Skeletal muscle tissue (tissue), 4 donors: ENCODE measurements around the gene TESK2. TPM values are rescaled to one million over a fixed set of nuclear protein-coding genes. Genes with fewer than 3 reads are reported as not detected.
"Not testable (repeated sequence)": the region's sequence is repeated elsewhere in the genome, so short reads cannot be mapped to it uniquely, and the experiment has no call there.

Experiments used
- H3K27ac ChIP-seq: one replicate; pipeline ENCODE4 v1.7.0; 2013; ENCODE audit warnings: mild to moderate bottlenecking, low read depth, low read length, inconsistent platforms
- H3K27me3 ChIP-seq, 3 donors: one replicate each; pipeline ENCODE4 v1.7.0; 2013; ENCODE audit warnings: low read length in 3 of 3; ENCODE audit not compliant: control insufficient read depth in 3 of 3, insufficient read depth in 3 of 3
- H3K36me3 ChIP-seq, 3 donors: one replicate each; pipeline ENCODE4 v1.7.0; 2013; ENCODE audit warnings: low read length in 3 of 3; ENCODE audit not compliant: control insufficient read depth in 3 of 3, insufficient read depth in 3 of 3
- H3K4me1 ChIP-seq, 3 donors: one replicate each; pipeline ENCODE4 v1.7.0; 2013; ENCODE audit warnings: low read length in 3 of 3, mild to moderate bottlenecking in 3 of 3; ENCODE audit not compliant: control insufficient read depth in 3 of 3, insufficient read depth in 3 of 3
- H3K4me3 ChIP-seq, 3 donors: one replicate each; pipeline ENCODE4 v1.7.0; 2013; ENCODE audit warnings: low read length in 3 of 3
- H3K9ac ChIP-seq, 3 donors: one replicate each; pipeline ENCODE4 v1.7.0; 2013; ENCODE audit warnings: low read length in 3 of 3, mild to moderate bottlenecking in 3 of 3, moderate library complexity in 2 of 3, low read depth in 1 of 3
- H3K9me3 ChIP-seq, 3 donors: one replicate each; pipeline ENCODE4 v1.7.0; 2013; ENCODE audit warnings: low read length in 3 of 3; ENCODE audit not compliant: control insufficient read depth in 3 of 3
- total RNA-seq: library from RNA; depleted of rRNA; stranded (reverse); fragments of >200 nt; gene quantifications from one replicate; pipeline ENCODE4 v1.2.3, GENCODE V29; 2014
- donor health status: Osteomylitis.

TESK2 gene
- total RNA-seq, 1 donor from 2014 or later, result 2.6 TPM

- Histone ChIP-seq H3K36me3 (no peaks in the 10 kb centered on the region), H3K27ac (peak overlapping the region; percentile 19), H3K27me3 (no peaks in the 10 kb centered on the region), H3K4me3 (no peak overlapping the region), H3K4me1 (peaks cover 9 to 33% (median 10%) of the 10 kb centered on the region in 3 donors), H3K9ac (no peak overlapping the region), H3K9me3 (no peaks in the 10 kb centered on the region)
Observed at GRCh38 chr1:45493116-45493697, 2.2 kb upstream of the TESK2 start.

- Histone ChIP-seq H3K27ac (peak overlapping the region; percentile 19), H3K4me3 (no peak overlapping the region), H3K36me3 (no peaks in the 10 kb centered on the region), H3K4me1 (peaks cover 9 to 33% (median 10%) of the 10 kb centered on the region in 3 donors), H3K9ac (peak overlapping the region in 1 of 3 donors; percentile 38), H3K9me3 (no peaks in the 10 kb centered on the region), H3K27me3 (no peaks in the 10 kb centered on the region)
Observed at GRCh38 chr1:45492691-45493090, 1.7 kb upstream of the TESK2 start.

GRCh38 chr1:45491487-45492260 lies 711 bp upstream of the TESK2 start:
- Histone ChIP-seq H3K27me3 (no peaks in the 10 kb centered on the region), H3K4me3 (peak overlapping the region; percentile 82 to 97 (median 94)), H3K9ac (peak overlapping the region in 2 of 3 donors; percentile 38 to 94), H3K27ac (peak overlapping the region; percentile 69), H3K4me1 (peaks cover 9 to 33% (median 10%) of the 10 kb centered on the region in 3 donors), H3K36me3 (no peaks in the 10 kb centered on the region), H3K9me3 (no peaks in the 10 kb centered on the region)

GRCh38 chr1:45490121-45490625 lies 790 bp downstream of the TESK2 start:
- H3K36me3 ChIP-seq, result no peaks in the 10 kb centered on the region
- peak overlapping the region; percentile 93 to 94 (median 93) for H3K9ac ChIP-seq
- peak overlapping the region; percentile 82 to 97 (median 94) for H3K4me3 ChIP-seq
- peak overlapping the region; percentile 85 for H3K27ac ChIP-seq
- no peaks in the 10 kb centered on the region for H3K9me3 ChIP-seq
- H3K27me3 ChIP-seq, result no peaks in the 10 kb centered on the region
- peaks cover 9 to 33% (median 10%) of the 10 kb centered on the region in 3 donors for H3K4me1 ChIP-seq

GRCh38 chr1:45489379-45489778 lies 1.6 kb downstream of the TESK2 start:
- H3K4me1 ChIP-seq, result peaks cover 9 to 33% (median 10%) of the 10 kb centered on the region in 3 donors
- not testable (repeated sequence) for H3K27ac ChIP-seq, H3K36me3 ChIP-seq, H3K27me3 ChIP-seq, H3K9me3 ChIP-seq
- H3K9ac ChIP-seq, result peak overlapping the region in 2 of 3 donors; percentile 93
- H3K4me3 ChIP-seq, result peak overlapping the region in 1 of 3 donors; percentile 97

- Histone ChIP-seq H3K9ac (no peak overlapping the region), H3K9me3 (no peaks in the 10 kb centered on the region), H3K27me3 (no peaks in the 10 kb centered on the region), H3K36me3 (no peaks in the 10 kb centered on the region), H3K4me1 (peaks cover 9 to 33% (median 10%) of the 10 kb centered on the region in 3 donors), H3K27ac (no peak overlapping the region), H3K4me3 (no peak overlapping the region)
Observed at GRCh38 chr1:45488666-45489377, 2.1 kb downstream of the TESK2 start.

GRCh38 chr1:45485949-45486348 lies 5.0 kb downstream of the TESK2 start:
- Histone ChIP-seq H3K9me3 (no peaks in the 10 kb centered on the region), H3K36me3 (peaks cover 0 to 4% (median 0%) of the 10 kb centered on the region in 3 donors), H3K27ac (no peak overlapping the region), H3K4me1 (peaks cover 5 to 16% (median 6%) of the 10 kb centered on the region in 3 donors), H3K4me3 (no peak overlapping the region), H3K9ac (no peak overlapping the region), H3K27me3 (no peaks in the 10 kb centered on the region)

- no peaks in the 10 kb centered on the region for H3K4me1 ChIP-seq
- peaks cover 0 to 4% (median 0%) of the 10 kb centered on the region in 3 donors for H3K36me3 ChIP-seq
- H3K4me3 ChIP-seq, result no peak overlapping the region
- H3K9me3 ChIP-seq, result no peaks in the 10 kb centered on the region
- H3K9ac ChIP-seq, result no peak overlapping the region
- H3K27ac ChIP-seq, result no peak overlapping the region
- no peaks in the 10 kb centered on the region for H3K27me3 ChIP-seq
Observed at GRCh38 chr1:45479039-45479748, 11.8 kb downstream of the TESK2 start.

GRCh38 chr1:45478121-45478814 lies 12.7 kb downstream of the TESK2 start:
- Histone ChIP-seq H3K27me3 (no peaks in the 10 kb centered on the region), H3K27ac (no peak overlapping the region), H3K9me3 (no peaks in the 10 kb centered on the region), H3K4me1 (no peaks in the 10 kb centered on the region), H3K36me3 (peaks cover 0 to 4% (median 0%) of the 10 kb centered on the region in 3 donors), H3K9ac (no peak overlapping the region), H3K4me3 (no peak overlapping the region)
